ENCODE results near the gene MRPL2. TPM values are rescaled to one million over a fixed set of nuclear protein-coding genes. Genes with fewer than 3 reads are reported as not detected.

Gene MRPL2
- total RNA-seq, 1 donor: 24.5 TPM

GRCh38 chr6:43021270-43022047 lies 37.8 kb downstream of the MRPL2 start, which contains the start of gene RRP36:
TSS of gene RRP36 (plus strand) at chr6:43021623. CDS start at chr6:43021655, 32 bp downstream.
- peak in 2 of 3 donors; percentile 16 to 47 for DNase-seq (ENCODE audit: low read depth in 2 of 3, low spot score in 2 of 3)

- DNase-seq (ENCODE audit: low read depth in 2 of 3, low spot score in 2 of 3): no peak
Observed at GRCh38 chr6:43020847-43021246, 38.4 kb downstream of the MRPL2 start.

- DNase-seq (ENCODE audit: low read depth in 2 of 3, low spot score in 2 of 3): no peak
Observed at GRCh38 chr6:43020052-43020705, 39.1 kb downstream of the MRPL2 start.

- DNase-seq (ENCODE audit: low read depth in 2 of 3, low spot score in 2 of 3): no peak
Observed at GRCh38 chr6:43019152-43019551, 40.1 kb downstream of the MRPL2 start.

GRCh38 chr6:43016943-43017334 lies 42.3 kb downstream of the MRPL2 start:
- DNase-seq (ENCODE audit: low read depth in 2 of 3, low spot score in 2 of 3): no peak

- no peak for DNase-seq (ENCODE audit: low read depth in 2 of 3, low spot score in 2 of 3)
Observed at GRCh38 chr6:43016176-43016942, 42.9 kb downstream of the MRPL2 start.

- no peak for DNase-seq (ENCODE audit: low read depth in 2 of 3, low spot score in 2 of 3)
Observed at GRCh38 chr6:43014434-43014909, 44.8 kb downstream of the MRPL2 start.

GRCh38 chr6:43013843-43014433 lies 45.3 kb downstream of the MRPL2 start, which contains the start of the genes KLHDC3 and MEA1:
TSS of gene KLHDC3 (plus strand) at chr6:43014249. CDS start at chr6:43017193, 2,944 bp downstream.
TSS of gene MEA1 (minus strand) at chr6:43013946. CDS start at chr6:43013813, 133 bp downstream.
- DNase-seq (ENCODE audit: low read depth in 2 of 3, low spot score in 2 of 3): peak; percentile 88 to 100 (median 100)

DNA sequence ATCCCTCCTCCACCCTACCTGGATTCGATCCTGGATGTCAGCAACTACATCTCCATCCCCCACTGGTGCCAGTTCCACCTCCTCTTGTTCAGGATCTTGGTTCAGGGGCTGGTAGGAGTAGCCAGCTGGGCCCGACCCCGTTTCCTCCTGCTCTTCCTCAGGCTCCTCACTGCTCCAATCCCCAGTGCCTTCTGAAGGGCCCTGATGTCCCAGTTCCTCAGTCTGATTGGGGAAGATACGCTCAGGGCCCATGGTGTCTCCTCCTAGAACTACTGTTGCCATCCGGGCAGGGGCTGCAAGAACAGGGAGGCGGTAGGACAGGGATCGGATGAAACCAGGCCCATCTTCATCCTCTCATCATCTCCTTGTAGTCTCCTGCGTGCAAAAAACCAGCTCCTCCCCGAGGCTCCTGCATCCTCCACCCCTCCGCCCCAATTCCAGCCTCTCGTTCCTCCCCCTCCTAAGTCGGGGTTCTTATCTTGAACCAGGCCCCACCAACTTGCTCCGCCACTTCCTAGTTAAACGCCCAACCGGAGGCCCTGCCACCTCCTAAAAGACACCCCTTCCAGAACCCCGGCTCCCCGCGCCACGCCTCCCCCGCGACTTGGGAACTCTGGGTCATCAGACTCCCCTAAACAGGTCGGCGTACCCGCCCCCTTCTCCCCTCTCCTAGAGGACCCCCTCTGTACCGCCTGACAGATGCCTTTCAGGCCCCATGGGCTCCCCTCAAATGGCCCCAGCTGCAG lies 46.0 kb downstream of the MRPL2 start:
- DNase-seq (ENCODE audit: low read depth in 2 of 3, low spot score in 2 of 3): peak in 2 of 3 donors; percentile 73 to 81

- DNase-seq (ENCODE audit: low read depth in 2 of 3, low spot score in 2 of 3): no peak
Observed at GRCh38 chr6:43012364-43012763, 46.9 kb downstream of the MRPL2 start.

DNA sequence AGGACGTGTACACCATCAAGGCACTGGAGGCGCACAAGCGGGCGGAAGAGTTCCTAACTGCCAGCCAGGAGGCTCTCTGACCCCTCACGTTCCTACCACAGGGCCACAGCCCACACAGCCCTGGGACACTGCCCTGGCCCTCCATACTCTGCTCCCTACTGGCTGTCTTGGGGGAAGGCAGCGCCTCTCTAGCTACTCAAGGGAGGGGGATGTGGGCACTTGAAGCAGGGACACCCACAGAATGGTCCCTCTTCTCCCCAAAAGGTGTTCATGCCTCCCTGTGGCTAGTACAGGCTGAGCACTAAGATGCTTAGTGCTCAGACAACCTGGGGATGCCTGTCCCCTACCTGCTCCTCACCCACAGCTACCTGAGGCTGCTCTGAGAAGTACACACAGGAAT lies 48.0 kb downstream of the MRPL2 start:
- DNase-seq (ENCODE audit: low read depth in 2 of 3, low spot score in 2 of 3): no peak

DNA sequence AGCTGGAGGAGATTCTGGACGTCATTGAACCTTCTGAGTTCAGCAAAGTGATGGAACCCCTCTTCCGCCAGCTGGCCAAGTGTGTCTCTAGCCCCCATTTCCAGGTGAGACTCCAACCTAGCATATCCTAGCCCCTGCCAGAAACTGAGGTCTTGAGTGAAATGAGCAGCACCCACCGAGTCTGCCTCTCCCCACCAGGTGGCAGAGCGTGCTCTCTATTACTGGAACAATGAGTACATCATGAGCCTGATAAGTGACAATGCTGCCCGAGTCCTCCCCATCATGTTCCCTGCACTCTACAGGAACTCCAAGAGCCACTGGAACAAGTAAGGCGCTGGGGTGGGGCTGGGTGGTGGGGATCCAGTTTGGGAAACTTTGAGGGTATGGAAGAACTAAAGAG lies 50.1 kb downstream of the MRPL2 start:
- peak in 2 of 3 donors; percentile 29 to 61 for DNase-seq (ENCODE audit: low read depth in 2 of 3, low spot score in 2 of 3)

DNA sequence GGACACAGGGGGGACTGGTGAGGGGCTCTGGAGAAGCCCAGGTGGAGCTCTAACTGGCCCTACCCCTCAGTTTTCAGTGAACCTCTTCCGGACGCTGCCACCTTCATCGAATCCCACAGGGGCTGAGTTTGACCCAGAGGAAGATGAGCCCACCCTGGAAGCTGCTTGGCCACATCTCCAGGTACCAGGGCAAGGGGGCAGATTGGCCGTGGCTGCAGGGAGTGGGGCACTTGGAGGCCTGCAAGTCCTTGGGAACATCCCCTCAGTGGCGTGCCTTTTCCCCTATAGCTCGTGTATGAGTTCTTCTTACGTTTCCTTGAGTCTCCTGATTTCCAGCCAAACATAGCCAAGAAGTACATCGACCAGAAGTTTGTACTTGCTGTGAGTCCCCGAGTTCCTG lies 52.1 kb downstream of the MRPL2 start:
- no peak for DNase-seq (ENCODE audit: low read depth in 2 of 3, low spot score in 2 of 3)

- no peak for DNase-seq (ENCODE audit: low read depth in 2 of 3, low spot score in 2 of 3)
Observed at GRCh38 chr6:43006251-43006650, 53.0 kb downstream of the MRPL2 start.

- no peak for DNase-seq (ENCODE audit: low read depth in 2 of 3, low spot score in 2 of 3)
Observed at GRCh38 chr6:43005844-43006243, 53.4 kb downstream of the MRPL2 start.

Other genes with a start within 250 kb of the MRPL2 start
- 56.0 TPM for gene RPL7L1, start 179.8 kb downstream of the MRPL2 start, total RNA-seq
- gene PTCRA, start 143.4 kb downstream of the MRPL2 start, total RNA-seq: under 0.01 TPM
- gene CNPY3, start 130.0 kb downstream of the MRPL2 start, total RNA-seq: 44.2 TPM
- gene GNMT, start 98.7 kb downstream of the MRPL2 start, total RNA-seq: 1.1 TPM
- 32.6 TPM for gene PEX6, start 80.3 kb downstream of the MRPL2 start, total RNA-seq
- 42.0 TPM for gene PPP2R5D, start 74.9 kb downstream of the MRPL2 start, total RNA-seq
- gene MEA1, start 45.5 kb downstream of the MRPL2 start, total RNA-seq: 31.0 TPM
- gene KLHDC3, start 45.2 kb downstream of the MRPL2 start, total RNA-seq: 173 TPM
- gene RRP36, start 37.8 kb downstream of the MRPL2 start, total RNA-seq: 22.6 TPM
- gene CUL7, start 5.6 kb downstream of the MRPL2 start, total RNA-seq: 26.4 TPM
- gene KLC4, start 197 bp upstream of the MRPL2 start, total RNA-seq: 33.7 TPM
- 63.8 TPM for gene PTK7, start 16.9 kb upstream of the MRPL2 start, total RNA-seq
- 35.0 TPM for gene SRF, start 111.8 kb upstream of the MRPL2 start, total RNA-seq
- 47.7 TPM for gene CUL9, start 122.8 kb upstream of the MRPL2 start, total RNA-seq
- gene DNPH1, start 170.0 kb upstream of the MRPL2 start, total RNA-seq: 92.9 TPM
- gene TTBK1, start 184.0 kb upstream of the MRPL2 start, total RNA-seq: under 0.01 TPM
- not detected for gene SLC22A7, start 238.8 kb upstream of the MRPL2 start, total RNA-seq
- gene CRIP3, start 249.4 kb upstream of the MRPL2 start, total RNA-seq: 0.27 TPM

Data from hematopoietic multipotent progenitor cell (in vitro differentiated cells).